OCI-M1 (cell line): Measurements from ENCODE around the gene KCTD19.

Source experiments
- DNase-seq: peaks from one replicate; lab custom pipeline; 2025; lab: John Stamatoyannopoulos, UW

Gene KCTD19

DNA sequence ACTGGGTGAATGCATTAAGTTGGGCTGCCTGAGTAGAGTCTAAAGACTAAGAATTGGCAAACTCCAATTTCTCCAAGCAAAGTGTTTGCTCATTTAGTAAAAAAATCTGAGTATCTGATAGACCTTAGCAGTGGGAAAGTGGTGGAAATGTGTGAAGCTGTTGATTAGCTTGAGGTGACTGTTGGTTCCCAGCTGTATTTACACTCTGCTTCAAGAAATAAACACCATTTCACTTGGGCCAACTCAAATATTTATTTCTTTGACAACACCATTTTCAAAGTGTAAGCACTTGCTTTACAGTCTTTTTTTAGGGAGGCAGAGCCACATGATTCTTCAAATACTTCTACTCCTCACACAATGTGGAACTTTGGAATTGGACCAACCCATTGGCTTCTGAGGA is 8.7 kb downstream of the KCTD19 start:
- DNase-seq = no peak

- peak; percentile 25 for DNase-seq
These were observed 13.8 kb downstream of the KCTD19 start for GRCh38 chr16:67312719-67313118.

GRCh38 chr16:67311607-67312488 is 14.7 kb downstream of the KCTD19 start:
- DNase-seq = peak; percentile 12

DNA sequence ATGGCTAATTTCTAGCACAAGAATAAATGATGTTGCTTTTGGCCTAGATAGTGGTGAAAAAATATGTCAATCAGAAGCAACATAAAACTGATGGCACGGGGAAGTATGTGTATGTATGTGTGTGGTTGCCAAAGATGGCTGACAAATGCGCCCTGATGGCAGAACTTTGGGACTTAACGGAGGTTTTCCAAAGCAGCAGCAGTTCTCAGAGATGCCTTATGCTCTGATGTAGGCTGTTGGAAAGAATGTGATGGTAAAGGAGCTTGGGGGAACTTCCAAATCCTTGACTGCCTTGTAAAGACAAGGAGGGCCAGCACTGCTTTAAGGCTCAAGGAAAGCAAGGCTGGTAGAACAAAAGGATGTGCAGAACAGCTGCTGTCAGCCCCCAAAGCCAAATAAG is 16.0 kb downstream of the KCTD19 start:
- no peak for DNase-seq

GRCh38 chr16:67305216-67306071 is 21.1 kb downstream of the KCTD19 start:
- no peak for DNase-seq

GRCh38 chr16:67304020-67304419 is 22.5 kb downstream of the KCTD19 start:
- no peak for DNase-seq

DNA sequence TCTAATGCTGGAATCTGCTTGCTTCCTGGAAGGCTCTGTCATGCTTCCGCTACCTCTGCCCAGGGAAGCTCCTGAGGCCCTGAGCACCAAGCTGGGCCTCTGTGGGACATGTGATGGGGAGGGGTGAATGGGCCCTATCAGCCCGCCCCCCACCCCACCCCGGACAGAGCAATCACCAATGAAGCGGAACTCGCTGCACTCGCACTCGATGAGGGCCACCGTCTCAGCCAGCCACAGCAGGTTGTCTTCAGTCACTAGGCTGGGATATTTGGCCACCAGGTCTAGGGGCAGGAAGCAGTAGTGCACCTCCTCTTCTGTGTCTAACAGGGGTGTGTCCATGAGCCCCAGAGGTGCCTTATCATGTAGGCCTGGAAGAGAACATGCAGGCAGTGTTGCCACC is 23.6 kb downstream of the KCTD19 start:
- no peak for DNase-seq

GRCh38 chr16:67302076-67302475 is 24.5 kb downstream of the KCTD19 start:
- DNase-seq = no peak

DNA sequence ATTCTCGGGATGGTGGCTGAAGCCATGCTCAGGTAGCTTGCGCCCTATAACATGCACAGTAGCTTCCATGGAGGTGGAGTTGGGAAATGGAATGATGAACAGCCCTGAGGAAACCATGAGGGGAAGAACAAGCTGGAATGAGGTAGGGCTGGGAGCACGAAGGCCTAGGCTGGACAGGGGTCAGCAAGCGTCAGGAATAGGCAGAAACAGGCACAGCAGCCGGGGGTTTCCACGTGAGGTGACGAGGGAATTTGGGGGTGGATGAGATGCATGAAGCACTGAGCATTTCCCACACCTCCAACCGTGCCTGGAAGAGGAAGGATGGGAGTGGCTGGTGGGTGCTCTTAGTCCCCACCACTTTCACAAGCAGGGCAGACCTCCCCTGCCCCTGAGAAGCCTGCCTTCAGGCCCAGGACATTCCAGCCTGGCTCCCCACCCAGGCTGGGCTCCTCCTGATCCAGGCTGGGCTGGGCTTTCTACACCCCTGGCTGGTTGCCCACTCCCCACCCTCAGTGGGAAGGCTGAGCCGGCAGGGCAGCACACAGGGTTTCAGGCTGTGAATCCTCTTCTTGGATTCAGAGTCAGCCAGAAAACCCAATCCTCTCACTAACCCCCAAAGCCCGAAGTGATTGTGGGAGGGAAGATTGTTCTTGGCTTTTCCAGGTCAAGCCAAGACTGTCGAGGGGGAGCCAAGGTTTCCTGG is 25.3 kb downstream of the KCTD19 start:
- no peak for DNase-seq

DNA sequence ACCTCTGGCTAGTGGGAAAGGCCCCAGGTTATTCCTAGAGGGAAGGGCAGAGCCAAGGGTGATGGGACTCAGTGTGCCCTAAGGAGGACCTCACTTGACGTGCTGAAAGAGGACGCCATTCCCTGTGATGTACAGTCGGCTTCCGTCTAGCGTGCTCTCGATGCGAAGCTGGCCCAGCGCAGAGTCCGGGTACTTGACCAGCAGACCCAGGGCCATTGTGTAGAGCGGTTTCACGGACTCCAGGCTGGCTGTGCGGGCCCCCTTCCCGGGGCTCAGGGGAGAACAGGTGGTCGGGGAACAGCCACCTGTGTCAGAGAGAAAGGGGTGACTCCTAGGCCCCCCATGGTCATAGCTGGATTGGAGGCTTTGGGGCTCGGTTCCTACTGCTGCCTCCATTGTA is 27.3 kb downstream of the KCTD19 start:
- no peak for DNase-seq

DNA sequence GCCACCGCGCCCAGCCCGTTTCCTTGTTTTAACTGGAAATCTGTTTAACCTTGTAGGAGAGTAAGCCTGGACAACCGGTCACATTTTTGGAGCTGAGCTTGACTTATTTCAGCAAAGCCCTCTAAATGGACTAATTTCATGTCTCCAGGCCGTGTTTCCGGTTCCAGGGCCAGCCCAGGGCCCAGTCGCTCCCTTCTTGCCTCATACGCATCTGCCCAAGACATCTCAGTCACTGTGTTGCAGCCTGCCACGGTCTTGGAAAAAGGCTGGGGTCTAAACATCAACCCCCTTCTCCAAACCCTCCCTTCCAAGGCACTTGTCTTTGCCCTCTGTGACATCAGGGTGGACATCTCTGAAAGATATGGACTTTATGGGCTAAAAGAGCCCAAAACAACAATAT is 28.3 kb downstream of the KCTD19 start:
- no peak for DNase-seq

DNA sequence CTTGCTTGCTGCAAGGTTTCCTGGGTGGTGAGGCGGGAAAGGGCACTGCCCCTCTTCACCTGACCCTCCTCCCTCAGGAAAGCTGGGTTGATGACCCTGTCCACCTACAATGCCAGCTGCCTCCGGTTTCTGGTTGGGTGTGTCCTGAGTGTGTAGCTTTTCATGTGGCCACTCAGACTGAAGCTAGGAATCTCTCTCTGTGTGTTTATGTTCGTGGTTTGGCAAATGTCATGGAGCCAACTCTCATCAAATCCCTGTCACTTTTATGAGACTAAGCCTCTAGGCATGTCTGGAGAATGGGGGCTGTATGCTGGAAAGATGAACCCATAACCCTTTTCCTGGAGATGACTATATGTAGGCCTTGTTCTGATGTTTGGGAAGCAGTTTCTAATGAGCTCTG is 30.1 kb downstream of the KCTD19 start:
- no peak for DNase-seq

DNA sequence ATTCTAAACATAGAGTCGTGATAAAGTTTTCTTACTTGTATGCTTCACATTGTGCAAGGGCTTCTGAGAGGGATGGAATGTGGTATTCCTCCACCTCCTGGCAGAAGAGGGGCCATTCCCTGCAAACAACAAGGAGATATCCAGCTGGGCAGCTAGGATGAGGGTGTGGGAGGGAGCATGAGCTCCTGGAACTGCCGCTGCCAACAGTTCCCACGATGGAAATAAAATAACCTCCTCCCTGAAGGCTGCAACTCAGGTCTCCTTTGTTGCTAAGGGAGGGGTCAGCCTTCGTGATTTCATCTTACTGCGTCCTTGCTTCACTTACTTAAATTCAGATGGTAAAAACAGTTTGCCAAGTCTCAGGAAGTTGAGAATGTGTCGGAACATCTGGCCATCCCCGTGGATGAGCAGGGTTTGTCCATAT is 31.6 kb downstream of the KCTD19 start:
- no peak for DNase-seq

GRCh38 chr16:67294171-67294757 is 32.3 kb downstream of the KCTD19 start:
- no peak for DNase-seq

DNA sequence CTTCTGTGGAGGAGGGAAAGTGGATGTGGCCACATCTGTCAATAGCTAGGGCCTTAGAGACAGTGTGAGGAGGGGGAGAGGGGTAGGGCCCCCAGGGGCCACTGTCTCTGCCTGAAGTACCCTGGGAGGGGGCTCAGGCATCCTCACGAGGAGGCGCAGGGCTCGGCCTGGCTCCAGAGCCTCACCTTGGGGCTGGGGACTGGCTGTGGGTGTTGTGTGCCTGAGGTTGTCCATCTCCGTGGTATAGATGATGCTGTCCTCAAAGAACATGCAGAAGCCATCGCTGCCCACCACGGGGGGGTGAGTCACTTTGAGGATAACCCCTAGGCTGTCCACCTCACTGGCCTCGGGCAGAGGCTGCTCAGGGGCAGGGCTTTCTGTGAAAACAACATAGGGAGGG is 35.1 kb downstream of the KCTD19 start:
- DNase-seq = no peak

DNA sequence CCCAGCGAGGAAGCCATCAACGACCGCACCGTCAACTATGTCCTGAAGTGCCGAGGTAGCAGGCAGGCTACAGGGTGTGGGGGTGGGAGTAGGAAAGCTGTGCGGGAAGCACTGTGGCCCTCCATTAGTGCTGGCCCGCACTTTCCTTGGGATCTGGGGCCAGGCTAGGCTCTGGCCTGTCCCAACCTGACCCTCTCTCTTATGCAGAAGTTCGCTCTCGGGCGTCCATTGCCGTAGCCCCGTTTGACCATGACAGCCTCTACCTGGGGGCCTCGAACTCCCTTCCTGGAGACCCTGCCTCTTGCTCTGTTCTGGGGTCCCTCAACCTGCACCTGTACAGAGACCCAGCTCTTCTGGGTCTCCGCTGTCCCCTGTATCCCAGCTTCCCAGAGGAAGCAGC is 38.6 kb downstream of the KCTD19 start:
- no peak for DNase-seq

- no peak for DNase-seq
These were observed 39.9 kb downstream of the KCTD19 start for GRCh38 chr16:67286441-67287235.

- peak; percentile 48 for DNase-seq
These were observed 41.6 kb downstream of the KCTD19 start for GRCh38 chr16:67284699-67285646.

DNA sequence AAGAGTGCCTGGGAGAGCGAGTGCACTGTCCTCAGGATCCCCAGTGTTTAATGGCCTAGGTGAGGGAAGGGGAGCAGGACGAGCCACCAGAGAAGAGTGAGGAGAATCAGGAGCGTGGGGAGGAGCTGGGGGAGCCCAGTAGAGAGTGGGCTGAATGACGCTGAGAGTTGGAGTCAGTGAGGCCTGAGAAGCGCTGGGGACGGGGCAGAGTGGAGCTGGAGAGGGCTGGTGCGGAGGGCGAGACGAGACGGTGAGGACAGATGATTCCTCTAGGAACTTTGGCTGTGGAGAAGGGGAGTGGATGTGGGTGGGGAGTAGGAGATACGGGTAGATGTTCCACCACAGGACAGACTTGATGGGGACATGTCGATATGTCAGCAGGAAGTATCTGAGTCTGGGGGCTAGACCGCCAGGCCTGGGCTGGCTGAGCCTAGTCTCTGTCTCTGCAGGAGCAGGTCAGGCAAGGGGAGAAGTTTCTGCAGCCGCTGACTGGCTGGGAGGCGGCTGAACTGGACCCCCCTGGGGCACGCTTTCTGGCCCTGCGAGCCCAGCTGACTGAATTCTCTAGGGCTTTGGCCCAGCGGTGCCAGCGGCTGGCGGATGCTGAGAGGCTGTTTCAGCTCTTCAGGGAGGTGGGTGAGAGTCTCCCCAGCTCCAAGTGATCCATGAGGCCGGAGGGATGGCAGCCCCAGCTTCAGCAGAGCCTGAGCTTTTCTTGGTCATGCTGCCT is 42.5 kb downstream of the KCTD19 start:
- no peak for DNase-seq
